B cell (primary cell): ENCODE results near the gene GIPR. TPM values are rescaled to one million over a fixed set of nuclear protein-coding genes. Genes with fewer than 3 reads are reported as not detected.

ENCODE experiments used
- ATAC-seq: fragments of 200-7000 bp; cut with Tn5 transposase; one replicate; pipeline ENCODE4 v1.10.0; 2021; ENCODE audit warnings: low read depth, mild to moderate bottlenecking, moderate number of reproducible peaks, moderate library complexity
- CTCF ChIA-PET: fragments of 350-600 bp; sonication (Branson Sonifier 250); formaldehyde crosslinking; loops from one replicate; lab custom pipeline; 2021; ENCODE audit warnings: antibody characterized with exemption, inconsistent platforms; lab: Charles Lee
- POLR2A ChIA-PET: fragments of 350-600 bp; sonication (Branson Sonifier 250); formaldehyde crosslinking; loops from one replicate; lab custom pipeline; 2021; ENCODE audit warnings: antibody characterized with exemption; lab: Charles Lee
- DNase-seq: peaks from one replicate; pipeline ENCODE4 v3.0.0; 2013
- H2AFZ ChIP-seq: 2 replicates; pipeline ENCODE4 v1.6.1; 2012; ENCODE audit warnings: mild to moderate bottlenecking, low read depth, low read length; ENCODE audit not compliant: insufficient read depth, poor library complexity, severe bottlenecking
- H3K27ac ChIP-seq, 2 donors: 1 replicate in 1 of 2; 2 replicates in 1 of 2; pipeline ENCODE4 v1.5.1; 2012 to 2013; ENCODE audit warnings: low read length in 2 of 2, mild to moderate bottlenecking in 2 of 2, moderate library complexity in 1 of 2
- H3K27me3 ChIP-seq, 4 experiments: fragments of 200-600 bp in 1 of 4; sonication (generic) in 1 of 4; replicated peaks in 1 of 4; 1 replicate in 2 of 4; 2 replicates in 2 of 4; pipeline versions ENCODE4 v1.6.1 to v1.7.0; 2013 to 2016; ENCODE audit warnings: low read length in 3 of 4, mild to moderate bottlenecking in 2 of 4, mixed read lengths in 1 of 4, moderate library complexity in 1 of 4; ENCODE audit not compliant: insufficient read depth in 4 of 4, control insufficient read depth in 3 of 4; ENCODE audit errors: control extremely low read depth in 1 of 4
- H3K36me3 ChIP-seq, 2 experiments: replicated peaks in 1 of 2; 1 replicate in 1 of 2; 2 replicates in 1 of 2; pipeline versions ENCODE4 v1.6.1 to v1.7.1; 2013; ENCODE audit warnings: low read length in 1 of 2; ENCODE audit not compliant: insufficient read depth in 2 of 2, control insufficient read depth in 1 of 2; ENCODE audit errors: control extremely low read depth in 1 of 2, extremely low read depth in 1 of 2
- H3K4me1 ChIP-seq, 2 donors: fragments of 200-600 bp in 1 of 2; sonication (generic) in 1 of 2; 1 replicate in 1 of 2; 2 replicates in 1 of 2; pipeline versions ENCODE4 v1.5.1 to v1.6.1; 2013 to 2017; ENCODE audit warnings: low read length in 2 of 2; ENCODE audit not compliant: control insufficient read depth in 2 of 2, insufficient read depth in 2 of 2
- H3K4me2 ChIP-seq: replicated peaks from 2 replicates; pipeline ENCODE3; 2012; ENCODE audit warnings: mild to moderate bottlenecking, low read depth, low read length; ENCODE audit not compliant: poor library complexity, severe bottlenecking
- H3K4me3 ChIP-seq, 5 experiments: fragments of 200-600 bp in 1 of 5; sonication (generic) in 1 of 5; 1 replicate in 3 of 5; 2 replicates in 2 of 5; pipeline versions ENCODE4 v1.5.1 to v1.7.0; 2011 to 2016; ENCODE audit warnings: low read length in 4 of 5, mild to moderate bottlenecking in 4 of 5, low read depth in 2 of 5, control low read depth in 1 of 5, moderate library complexity in 1 of 5; ENCODE audit not compliant: insufficient read depth in 1 of 5; ENCODE audit errors: control extremely low read depth in 1 of 5, extremely low read depth in 1 of 5
- H3K79me2 ChIP-seq: fragments of 200-600 bp; sonication (generic); one replicate; pipeline ENCODE4 v1.6.0; 2016; ENCODE audit warnings: low read length; ENCODE audit not compliant: control insufficient read depth, insufficient read depth
- H3K9ac ChIP-seq: fragments of 200-600 bp; sonication (generic); 2 replicates; pipeline ENCODE4 v1.6.1; 2017; ENCODE audit warnings: mild to moderate bottlenecking, low read length, moderate library complexity
- H3K9me3 ChIP-seq, 3 donors: one replicate each; pipeline versions ENCODE4 v1.6.1 to v1.7.1; 2013; ENCODE audit warnings: low read length in 2 of 3; ENCODE audit not compliant: control insufficient read depth in 2 of 3, insufficient read depth in 1 of 3; ENCODE audit errors: control extremely low read depth in 1 of 3
- H4K20me1 ChIP-seq: 2 replicates; pipeline ENCODE4 v1.6.0; 2012; ENCODE audit warnings: mild to moderate bottlenecking, low read length; ENCODE audit not compliant: insufficient read depth, control insufficient read depth, poor library complexity, severe bottlenecking
- H3K27ac Mint-ChIP-seq: one replicate; pipeline ENCODE4 v1.8.0; 2021; ENCODE audit warnings: mixed read lengths
- H3K27me3 Mint-ChIP-seq: one replicate; pipeline ENCODE4 v1.8.0; 2021; ENCODE audit warnings: mixed read lengths
- H3K4me1 Mint-ChIP-seq: one replicate; pipeline ENCODE4 v1.8.0; 2021; ENCODE audit warnings: mixed read lengths
- H3K4me3 Mint-ChIP-seq: one replicate; pipeline ENCODE4 v1.8.0; 2021; ENCODE audit warnings: mixed read lengths
- H3K9me3 Mint-ChIP-seq: one replicate; pipeline ENCODE4 v1.8.0; 2022; ENCODE audit warnings: mixed read lengths; ENCODE audit not compliant: insufficient read depth
- EZH2 ChIP-seq: IDR thresholded peaks from 2 replicates; pipeline ENCODE4 v1.6.1; 2012; ENCODE audit warnings: borderline replicate concordance, low read depth, mild to moderate bottlenecking, moderate library complexity, low read length; ENCODE audit not compliant: insufficient read depth, poor library complexity, severe bottlenecking
- WGBS: methylation state at CpG from one replicate; pipeline ENCODE4 v1.1.5; 2013; ENCODE audit warnings: missing lambda C conversion rate; ENCODE audit not compliant: insufficient coverage; 5-methylcytosine and 5-hydroxymethylcytosine counted together
- intact Hi-C: fragments of 100-400 bp; cut with micrococcal nuclease; formaldehyde crosslinking; loops from one replicate; pipeline ENCODE4 v1.10.0; 2022
- polyA plus RNA-seq: library from polyadenylated mRNA; depleted of rRNA; stranded (reverse); fragments of >200 nt; gene quantifications from 2 replicates; pipeline ENCODE4 v1.2.3, GENCODE V29; 2012
- total RNA-seq, 2 donors: library from RNA; stranded (reverse); fragments of 120-200 nt in 1 of 2; gene quantifications; 1 replicate in 1 of 2; 2 replicates in 1 of 2; pipeline versions ENCODE4 v1.2.3 to v1.2.4, GENCODE V29; 2013 to 2022
- TF ChIP-seq, protein P1 (sequence below): fragments of 200-600 bp; IDR thresholded peaks from one replicate; pipeline ENCODE4 v1.8.0; 2022; ENCODE audit warnings: antibody characterized with exemption, mild to moderate bottlenecking

GIPR gene
- total and polyA plus RNA-seq, 2 donors (not counting 1 experiment from before 2014, with no cell fraction given) = 0.43 to 2.3 TPM

DNA sequence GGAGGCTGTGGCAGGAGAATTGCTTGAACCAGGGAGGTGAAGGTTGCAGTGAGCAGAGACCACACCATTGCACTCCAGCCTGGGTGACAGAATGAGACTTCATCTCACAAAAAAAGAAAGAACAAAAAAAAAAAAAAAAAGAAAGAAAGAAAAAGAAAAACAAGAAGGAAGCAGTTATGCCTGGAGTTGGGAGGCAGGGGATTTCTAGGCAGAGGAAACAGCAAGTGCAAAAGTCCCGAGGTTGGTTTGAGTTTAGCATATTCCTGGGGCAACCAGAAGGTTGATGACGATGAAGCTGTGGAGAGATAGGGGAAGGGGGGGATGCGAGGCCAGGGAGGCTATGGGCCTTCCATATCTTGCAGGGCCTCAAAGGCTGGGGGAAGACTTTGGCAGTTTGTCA is 17.3 kb upstream of the GIPR start:
- Mint-ChIP-seq H3K9me3 (no peaks in the 10 kb centered on the region), H3K4me1 (peaks cover 10% of the 10 kb centered on the region), H3K4me3 (no peak overlapping the region), H3K27ac (no peak overlapping the region), H3K27me3 (peaks cover 9% of the 10 kb centered on the region)
- Histone ChIP-seq H3K36me3 (no peaks in the 10 kb centered on the region), H3K9ac (no peak overlapping the region), H3K4me1 (peaks cover 7 to 8% of the 10 kb centered on the region in 2 donors), H3K4me2 (no peak overlapping the region), H4K20me1 (no peaks in the 10 kb centered on the region), H3K9me3 (no peaks in the 10 kb centered on the region), H3K79me2 (no peaks in the 10 kb centered on the region), H2AFZ (no peak overlapping the region), H3K27ac (no peak overlapping the region), H3K4me3 (no peak overlapping the region), H3K27me3 (peaks cover 0 to 13% (median 5%) of the 10 kb centered on the region in 4 experiments)
- ATAC-seq = no peak
- TF ChIP-seq, protein P1, sequence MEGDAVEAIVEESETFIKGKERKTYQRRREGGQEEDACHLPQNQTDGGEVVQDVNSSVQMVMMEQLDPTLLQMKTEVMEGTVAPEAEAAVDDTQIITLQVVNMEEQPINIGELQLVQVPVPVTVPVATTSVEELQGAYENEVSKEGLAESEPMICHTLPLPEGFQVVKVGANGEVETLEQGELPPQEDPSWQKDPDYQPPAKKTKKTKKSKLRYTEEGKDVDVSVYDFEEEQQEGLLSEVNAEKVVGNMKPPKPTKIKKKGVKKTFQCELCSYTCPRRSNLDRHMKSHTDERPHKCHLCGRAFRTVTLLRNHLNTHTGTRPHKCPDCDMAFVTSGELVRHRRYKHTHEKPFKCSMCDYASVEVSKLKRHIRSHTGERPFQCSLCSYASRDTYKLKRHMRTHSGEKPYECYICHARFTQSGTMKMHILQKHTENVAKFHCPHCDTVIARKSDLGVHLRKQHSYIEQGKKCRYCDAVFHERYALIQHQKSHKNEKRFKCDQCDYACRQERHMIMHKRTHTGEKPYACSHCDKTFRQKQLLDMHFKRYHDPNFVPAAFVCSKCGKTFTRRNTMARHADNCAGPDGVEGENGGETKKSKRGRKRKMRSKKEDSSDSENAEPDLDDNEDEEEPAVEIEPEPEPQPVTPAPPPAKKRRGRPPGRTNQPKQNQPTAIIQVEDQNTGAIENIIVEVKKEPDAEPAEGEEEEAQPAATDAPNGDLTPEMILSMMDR = no peak
- TF ChIP-seq EZH2 = no peak
- DNase-seq = no peak
- CTCF ChIA-PET = interaction anchor here (0.6 kb wide), 1 partner anchor 208 kb away, joined by 3 read pairs; no protein-coding TSS in a partner anchor
- 26% methylated on average over 3 of the region's 3 CpGs for WGBS
- intact Hi-C loops = no loop called here
- POLR2A ChIA-PET = interaction anchor here (0.6 kb wide), 2 partner anchors 17 to 293 kb away, joined by 3 to 4 read pairs; no protein-coding TSS in a partner anchor

DNA sequence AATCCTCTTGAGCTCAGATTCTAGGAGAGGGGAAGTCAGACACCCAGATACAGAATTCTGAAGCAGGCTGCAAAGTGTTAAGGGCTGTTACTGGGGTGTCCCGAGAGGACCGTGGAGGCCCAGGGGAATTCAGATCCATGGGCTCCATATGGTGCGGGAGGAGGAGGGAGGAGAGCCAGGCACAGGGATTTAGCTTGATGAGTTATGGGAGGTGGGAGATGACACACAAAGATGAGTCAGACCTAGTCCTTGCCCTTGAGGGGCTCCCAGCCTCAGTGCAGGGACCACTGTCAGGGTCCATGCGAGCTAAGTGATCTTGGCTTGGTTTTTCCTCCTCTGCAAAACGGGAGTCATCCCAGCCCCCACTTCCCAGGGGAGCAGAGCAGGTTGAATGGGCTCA is 14.4 kb upstream of the GIPR start:
- CTCF ChIA-PET = interaction anchor here (0.9 kb wide), 1 partner anchor 10 kb away, joined by 3 read pairs; no protein-coding TSS in a partner anchor
- Histone ChIP-seq H3K4me2 (no peak overlapping the region), H3K27me3 (peaks cover 0 to 6% (median 0%) of the 10 kb centered on the region in 4 experiments), H3K4me1 (no peaks in the 10 kb centered on the region), H4K20me1 (no peaks in the 10 kb centered on the region), H3K9me3 (no peaks in the 10 kb centered on the region), H3K27ac (no peak overlapping the region), H3K79me2 (no peaks in the 10 kb centered on the region), H3K9ac (no peak overlapping the region), H3K36me3 (no peaks in the 10 kb centered on the region), H3K4me3 (no peak overlapping the region), H2AFZ (no peak overlapping the region)
- POLR2A ChIA-PET = interaction anchor here (0.6 kb wide), 1 partner anchor 26 kb away, joined by 3 read pairs; no protein-coding TSS in a partner anchor
- ATAC-seq (no peak), DNase-seq (no peak)
- Mint-ChIP-seq H3K27ac (no peak overlapping the region), H3K4me3 (no peak overlapping the region), H3K9me3 (no peaks in the 10 kb centered on the region), H3K4me1 (no peaks in the 10 kb centered on the region), H3K27me3 (peaks cover 5% of the 10 kb centered on the region)
- 79% methylated on average over 5 of the region's 5 CpGs for WGBS
- TF ChIP-seq EZH2 = no peak
- TF ChIP-seq, protein P1 = no peak
- intact Hi-C loops = no loop called here
